ENCODE data around the gene TH.

The TH gene

DNA sequence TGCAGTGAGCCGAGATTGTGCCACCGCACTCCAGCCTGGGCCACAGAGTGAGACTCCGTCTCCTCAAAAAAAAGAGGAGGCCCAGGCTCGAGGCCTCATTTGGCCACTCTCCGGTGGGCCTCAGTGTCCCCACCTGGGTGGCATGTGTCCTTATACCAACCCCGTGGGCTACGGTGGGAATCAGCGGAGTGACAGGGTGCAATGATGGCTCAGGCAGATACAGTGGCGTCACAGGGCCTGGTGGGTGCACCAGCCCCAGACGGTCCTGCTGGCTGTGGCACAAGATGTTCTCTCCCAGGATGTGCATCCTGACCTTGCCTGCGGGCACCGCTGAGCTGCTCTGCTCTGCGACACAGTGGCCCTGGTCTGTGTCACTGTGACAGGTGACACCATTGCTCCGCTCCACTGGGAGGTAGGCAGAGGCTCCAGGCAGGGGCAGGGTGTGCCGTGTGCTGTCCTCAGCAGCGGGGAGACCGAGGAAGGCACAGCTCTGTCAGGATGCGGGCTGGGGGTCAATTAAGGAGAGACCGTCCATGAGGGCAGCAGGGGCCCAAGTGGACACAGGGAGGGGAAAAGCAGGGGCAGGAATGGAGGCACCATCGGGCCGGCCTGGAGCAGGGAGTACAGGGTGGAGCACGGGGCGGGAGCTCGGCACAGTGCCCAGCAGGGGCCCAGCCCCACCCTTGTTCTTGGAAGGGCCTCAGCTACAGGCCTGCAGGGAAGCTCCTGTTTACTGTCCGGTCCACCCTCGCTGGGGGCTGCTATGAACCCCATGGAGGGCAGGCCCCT, 21.7 kb upstream of the TH start:
- DNase-seq (ENCODE audit: low spot score): no peak

DNA sequence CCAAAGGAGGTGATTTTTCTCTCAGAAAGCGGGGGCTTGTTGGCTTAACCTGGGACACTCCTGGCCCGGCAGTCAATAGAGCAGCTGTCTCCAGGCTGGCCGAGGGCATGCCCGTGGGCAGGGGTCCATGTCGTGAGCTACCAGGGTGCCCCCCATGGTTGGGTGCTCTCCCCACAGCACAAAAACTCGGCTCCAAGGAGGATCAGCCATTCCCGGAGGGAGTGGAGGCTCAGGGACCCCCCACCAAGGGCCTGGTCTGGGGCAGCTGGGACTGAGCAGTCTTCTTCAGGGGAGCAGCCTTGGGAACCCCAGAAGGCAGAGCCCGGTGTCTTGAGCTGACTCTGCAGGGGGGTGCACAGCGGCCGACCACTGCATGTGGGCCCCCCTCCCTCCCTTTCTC, 20.8 kb upstream of the TH start:
- TF ChIP-seq, protein P1, sequence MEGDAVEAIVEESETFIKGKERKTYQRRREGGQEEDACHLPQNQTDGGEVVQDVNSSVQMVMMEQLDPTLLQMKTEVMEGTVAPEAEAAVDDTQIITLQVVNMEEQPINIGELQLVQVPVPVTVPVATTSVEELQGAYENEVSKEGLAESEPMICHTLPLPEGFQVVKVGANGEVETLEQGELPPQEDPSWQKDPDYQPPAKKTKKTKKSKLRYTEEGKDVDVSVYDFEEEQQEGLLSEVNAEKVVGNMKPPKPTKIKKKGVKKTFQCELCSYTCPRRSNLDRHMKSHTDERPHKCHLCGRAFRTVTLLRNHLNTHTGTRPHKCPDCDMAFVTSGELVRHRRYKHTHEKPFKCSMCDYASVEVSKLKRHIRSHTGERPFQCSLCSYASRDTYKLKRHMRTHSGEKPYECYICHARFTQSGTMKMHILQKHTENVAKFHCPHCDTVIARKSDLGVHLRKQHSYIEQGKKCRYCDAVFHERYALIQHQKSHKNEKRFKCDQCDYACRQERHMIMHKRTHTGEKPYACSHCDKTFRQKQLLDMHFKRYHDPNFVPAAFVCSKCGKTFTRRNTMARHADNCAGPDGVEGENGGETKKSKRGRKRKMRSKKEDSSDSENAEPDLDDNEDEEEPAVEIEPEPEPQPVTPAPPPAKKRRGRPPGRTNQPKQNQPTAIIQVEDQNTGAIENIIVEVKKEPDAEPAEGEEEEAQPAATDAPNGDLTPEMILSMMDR (IDR thresholded peaks at IDR 0.05; ENCODE audit: extremely low read depth, missing control alignments): no peak
- DNase-seq (ENCODE audit: low spot score): no peak

More for the DNA sequence above, 21.7 kb upstream of the TH start:
- TF ChIP-seq, protein P1 (IDR thresholded peaks at IDR 0.05; ENCODE audit: extremely low read depth, missing control alignments): no peak

DNA sequence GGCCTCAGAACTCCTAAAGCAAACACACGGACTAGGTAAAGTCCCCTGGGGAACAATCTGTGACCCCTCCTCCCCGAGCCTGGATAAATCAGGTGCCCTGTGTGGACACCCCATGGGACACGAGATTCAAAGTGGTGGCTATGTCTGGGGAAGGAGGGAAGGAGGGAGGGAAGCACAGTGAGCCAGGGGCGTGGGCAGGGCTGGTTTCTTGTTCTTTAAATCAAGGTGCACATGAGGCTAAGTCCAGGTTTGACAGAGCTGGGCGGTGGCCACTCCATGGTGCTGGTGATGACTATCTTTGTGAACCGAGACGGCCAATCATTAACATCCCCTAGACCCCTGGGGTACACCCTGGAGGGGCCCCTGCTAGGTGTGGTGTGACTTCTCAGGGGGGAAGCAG, 20.3 kb upstream of the TH start:
- TF ChIP-seq, protein P1 (IDR thresholded peaks at IDR 0.05; ENCODE audit: extremely low read depth, missing control alignments): no peak
- no peak for DNase-seq (ENCODE audit: low spot score)

DNA sequence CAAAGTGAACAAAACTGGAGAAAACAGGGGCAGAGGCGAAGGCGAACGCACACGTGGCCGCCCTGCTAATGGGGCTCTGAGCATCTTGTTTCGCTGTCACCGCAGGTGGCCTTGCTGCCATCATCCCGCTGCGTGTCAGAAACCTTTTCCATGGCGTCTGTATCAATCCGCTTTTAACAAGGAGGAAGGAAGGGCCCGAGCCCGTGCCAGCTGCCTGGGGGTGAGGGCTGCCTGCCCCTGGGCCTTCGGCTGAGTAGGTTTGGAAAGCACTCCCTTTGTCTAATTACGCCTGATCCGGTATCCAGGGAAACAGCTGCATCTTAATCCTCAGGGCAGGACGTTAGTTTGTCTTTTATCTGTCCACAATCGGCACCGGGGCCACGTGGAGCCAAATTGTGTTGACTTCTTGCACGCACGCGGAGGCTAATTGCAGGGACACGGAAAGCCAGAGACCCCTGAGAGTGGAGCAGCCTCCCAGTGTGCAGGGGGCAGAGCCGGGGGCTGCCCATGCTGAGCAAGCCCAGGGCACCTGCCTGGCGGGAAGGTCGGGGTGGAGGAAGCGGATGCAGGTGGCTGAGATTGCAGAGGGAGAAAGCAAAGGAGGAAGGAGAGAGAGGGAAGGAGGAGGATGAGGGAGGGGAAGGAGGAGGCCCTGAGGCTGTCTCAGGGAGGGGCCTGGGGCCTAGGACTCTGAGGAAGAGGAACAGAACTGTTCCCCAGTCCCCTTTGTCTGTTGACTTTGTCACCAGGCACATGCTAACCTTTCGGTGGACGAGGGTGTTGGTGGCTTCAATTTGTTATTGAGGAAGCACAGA, 19.2 kb upstream of the TH start:
- TF ChIP-seq, protein P1 (IDR thresholded peaks at IDR 0.05; ENCODE audit: extremely low read depth, missing control alignments): no peak
- DNase-seq (ENCODE audit: low spot score): no peak

DNA sequence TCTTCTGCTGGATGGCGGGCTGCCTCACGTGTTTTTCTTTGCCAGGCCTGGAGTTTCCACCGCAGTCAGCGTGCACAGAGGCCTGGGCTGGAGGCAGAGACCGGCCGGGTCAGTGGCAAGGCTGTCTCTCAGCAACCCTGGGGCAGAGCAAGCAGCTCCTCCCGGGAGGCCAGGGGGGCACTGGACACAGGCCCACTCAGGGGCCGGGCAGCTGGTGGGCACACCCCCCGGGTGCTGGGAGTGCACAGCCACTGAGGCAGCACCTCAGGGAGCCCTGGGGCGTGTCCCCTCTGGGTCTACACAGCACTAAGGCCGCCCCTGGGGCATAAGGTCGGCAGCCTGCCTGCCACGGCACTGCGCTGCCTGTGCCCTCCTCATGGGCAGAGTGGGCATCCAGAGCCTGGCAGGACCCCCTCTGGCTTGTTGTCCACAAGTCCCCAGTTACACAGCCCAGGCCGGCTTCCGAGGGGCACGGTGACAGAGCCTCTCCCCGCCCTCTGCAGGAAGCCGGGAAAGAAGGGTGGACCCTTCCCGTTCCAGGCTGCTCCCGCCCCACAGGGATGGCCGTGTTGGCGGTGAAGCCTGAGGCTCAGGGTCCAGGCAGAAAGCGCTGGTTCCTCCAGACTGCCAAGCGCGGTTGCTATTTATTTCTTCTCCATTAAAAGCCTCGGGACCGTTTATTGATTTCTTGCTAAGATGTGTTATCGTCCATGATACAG, 18.5 kb upstream of the TH start:
- TF ChIP-seq, protein P1 (IDR thresholded peaks at IDR 0.05; ENCODE audit: extremely low read depth, missing control alignments): no peak

DNA sequence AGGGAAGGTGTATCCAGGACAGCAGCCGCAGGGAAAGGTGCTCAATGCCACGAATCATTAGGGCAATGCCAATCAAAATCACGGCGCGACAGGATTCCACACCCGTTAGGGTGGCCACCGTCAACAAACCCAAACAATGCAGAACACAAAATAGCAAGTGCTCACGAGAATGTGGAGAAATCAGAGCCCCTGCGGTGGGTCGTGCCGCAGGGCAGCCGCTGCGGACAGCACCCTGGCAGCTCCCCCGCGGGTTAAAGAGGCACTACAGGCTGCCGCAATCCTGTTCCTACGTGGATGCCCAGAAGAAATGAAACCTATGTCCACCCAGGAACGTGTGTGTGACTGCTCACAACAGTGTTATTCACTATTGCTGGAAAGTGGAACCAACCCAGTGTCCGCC, 17.1 kb upstream of the TH start:
- DNase-seq (ENCODE audit: low spot score): no peak
- TF ChIP-seq, protein P1 (IDR thresholded peaks at IDR 0.05; ENCODE audit: extremely low read depth, missing control alignments): no peak

More for the DNA sequence above, 18.5 kb upstream of the TH start:
- DNase-seq (ENCODE audit: low spot score): no peak
